NOMO-1 (cell line): ENCODE data around the gene SLC23A2.
A peak's percentile ranks its signal among the peaks of the same experiment; 100 is the strongest.

ENCODE experiments used
- DNase-seq, 2 experiments: peaks; one replicate each; lab custom pipeline; 2025; ENCODE audit not compliant: unreplicated experiment in 2 of 2; lab: John Stamatoyannopoulos, UW

Gene SLC23A2

GRCh38 chr20:4910951-4911350, 90.4 kb downstream of the SLC23A2 start:
- no peak for DNase-seq

DNA sequence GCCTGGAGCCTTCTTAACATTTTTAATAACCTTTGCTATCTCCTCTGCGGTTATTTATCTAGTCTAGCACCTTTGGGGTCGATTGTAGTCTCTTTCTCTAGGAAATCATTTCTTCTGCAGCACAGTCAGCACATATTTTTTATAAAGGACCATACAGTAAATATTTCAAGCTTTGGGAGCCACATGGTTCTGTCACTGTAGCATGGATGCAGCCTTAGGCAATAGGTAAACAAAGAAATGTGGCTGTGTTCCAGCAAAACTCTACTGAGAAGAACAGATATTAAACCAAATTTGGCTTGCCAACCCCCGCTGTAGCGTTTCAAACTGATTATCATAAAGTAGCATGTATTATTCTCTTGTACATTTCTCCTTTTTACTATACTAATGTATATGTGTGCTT, 95.7 kb downstream of the SLC23A2 start:
- no peak for DNase-seq

DNA sequence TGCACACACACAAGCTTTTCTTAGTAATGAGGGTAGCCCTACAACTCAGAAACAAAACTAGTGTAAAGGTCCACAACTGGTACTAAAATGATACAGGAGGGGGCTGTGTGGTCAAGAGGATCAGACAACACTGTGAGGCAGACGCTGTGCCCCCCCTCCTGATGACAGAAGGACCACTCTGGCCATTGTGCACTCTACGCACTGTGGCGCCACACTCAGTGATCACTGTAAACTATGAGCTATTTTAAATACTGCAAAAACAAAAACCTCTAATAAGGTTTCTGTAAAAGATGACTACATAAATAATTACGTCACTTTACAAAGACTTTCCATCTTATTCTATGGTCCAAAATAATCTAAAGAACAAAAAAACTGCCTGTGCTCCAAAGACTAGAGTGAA, 96.1 kb downstream of the SLC23A2 start:
- no peak for DNase-seq

GRCh38 chr20:4904127-4904860, 97.0 kb downstream of the SLC23A2 start:
- DNase-seq: no peak

DNA sequence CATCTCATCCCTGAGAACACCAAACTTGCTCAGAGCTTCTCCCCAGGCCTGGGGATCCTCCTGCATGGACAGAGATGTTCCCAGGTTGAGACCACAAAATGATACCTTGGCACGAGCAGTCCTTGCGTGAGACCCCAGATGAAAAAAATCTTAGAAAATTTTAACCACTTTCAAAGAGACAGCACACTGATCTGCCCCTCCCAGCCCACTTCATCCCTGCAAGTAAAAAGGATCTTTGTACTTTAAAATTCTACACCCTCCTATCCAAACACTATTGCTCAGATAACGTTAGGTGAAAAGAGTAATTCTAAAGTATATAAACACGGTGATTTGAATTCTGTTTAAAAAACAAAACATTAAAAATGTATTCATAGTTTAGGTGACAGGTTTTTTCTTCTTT, 98.5 kb downstream of the SLC23A2 start:
- no peak for DNase-seq

DNA sequence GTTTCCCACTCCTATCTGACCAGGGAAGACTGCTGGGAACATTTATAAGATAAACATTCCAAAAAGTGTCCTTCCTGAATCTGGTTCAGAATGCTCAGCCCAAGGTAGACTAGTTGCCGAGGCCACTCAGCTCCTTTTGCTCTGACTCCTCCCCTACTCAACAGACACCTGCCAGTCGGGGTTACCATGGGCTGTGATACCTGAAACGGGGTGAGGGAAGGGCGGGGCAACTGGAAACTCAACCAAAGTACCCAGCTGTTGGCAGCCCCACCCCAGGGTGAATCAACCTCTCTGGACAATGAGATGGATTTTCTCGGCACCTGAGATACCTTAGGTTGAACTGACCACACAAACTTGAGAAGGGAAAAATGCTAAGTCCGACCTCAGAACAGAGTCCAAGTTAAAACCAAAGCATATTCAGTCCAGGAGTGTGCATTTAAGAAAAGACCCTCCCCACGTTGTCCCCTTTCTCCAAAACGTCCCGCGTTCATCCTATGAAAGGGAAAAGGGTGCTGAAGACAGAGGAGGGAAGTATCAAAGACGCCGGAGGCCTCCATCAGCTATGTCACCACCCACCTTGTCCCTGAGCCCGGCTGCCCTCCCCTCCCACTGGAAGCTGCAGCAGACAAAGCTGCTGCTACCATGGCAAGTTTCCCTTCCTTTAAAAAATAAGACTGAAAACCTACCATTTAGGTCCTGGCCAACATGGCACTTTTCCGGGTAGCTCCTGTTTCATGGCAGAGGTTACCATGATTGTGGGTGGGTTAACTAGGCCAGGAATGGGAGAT, 100.1 kb downstream of the SLC23A2 start:
- no peak for DNase-seq

- no peak for DNase-seq
Observed at GRCh38 chr20:4898282-4899244, 102.7 kb downstream of the SLC23A2 start.

GRCh38 chr20:4897600-4897999, 103.7 kb downstream of the SLC23A2 start:
- no peak for DNase-seq

GRCh38 chr20:4896971-4897497, 104.3 kb downstream of the SLC23A2 start:
- DNase-seq: no peak

GRCh38 chr20:4896119-4896702, 105.1 kb downstream of the SLC23A2 start:
- no peak for DNase-seq

- DNase-seq: no peak
Observed at GRCh38 chr20:4894981-4895381, 106.3 kb downstream of the SLC23A2 start.

DNA sequence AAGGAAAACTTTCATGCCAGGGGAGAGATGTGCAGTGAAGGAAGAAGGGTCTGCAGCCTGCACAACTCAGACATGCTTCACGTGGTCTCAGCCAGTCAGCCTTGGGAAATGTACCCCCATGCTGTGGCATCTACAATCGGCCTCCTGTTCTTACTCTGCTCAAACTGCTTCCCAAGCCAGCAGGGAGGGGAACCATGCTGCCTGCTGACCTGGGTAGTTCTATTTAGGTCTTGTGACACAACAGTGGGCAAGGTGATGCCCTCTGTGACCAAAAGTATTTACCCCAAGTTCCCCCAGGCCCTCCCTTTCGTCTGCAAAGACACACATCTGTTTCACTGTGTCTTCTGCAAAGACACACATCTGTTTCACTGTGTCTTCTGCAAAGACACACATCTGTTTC, 106.9 kb downstream of the SLC23A2 start:
- DNase-seq: no peak

DNA sequence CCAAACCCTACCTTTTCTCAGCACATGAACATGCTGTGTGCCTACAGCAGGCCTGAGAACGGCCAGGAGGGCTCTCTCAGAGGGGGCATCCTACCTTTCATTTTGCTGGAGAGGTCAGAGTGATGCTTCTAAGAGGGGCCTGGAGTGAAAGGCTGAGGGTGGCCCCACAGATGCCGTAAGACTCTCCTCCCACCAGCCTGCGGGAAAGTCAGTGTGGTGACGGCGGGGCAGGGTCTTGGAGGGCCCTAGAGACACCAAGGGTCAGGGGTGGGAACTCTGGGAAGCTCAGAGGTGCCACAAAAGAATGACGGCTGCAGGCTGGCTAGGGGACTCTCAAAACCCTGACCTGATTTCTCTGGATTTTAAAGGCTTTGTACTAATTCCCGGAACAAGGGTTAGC, 107.6 kb downstream of the SLC23A2 start:
- DNase-seq: no peak

DNA sequence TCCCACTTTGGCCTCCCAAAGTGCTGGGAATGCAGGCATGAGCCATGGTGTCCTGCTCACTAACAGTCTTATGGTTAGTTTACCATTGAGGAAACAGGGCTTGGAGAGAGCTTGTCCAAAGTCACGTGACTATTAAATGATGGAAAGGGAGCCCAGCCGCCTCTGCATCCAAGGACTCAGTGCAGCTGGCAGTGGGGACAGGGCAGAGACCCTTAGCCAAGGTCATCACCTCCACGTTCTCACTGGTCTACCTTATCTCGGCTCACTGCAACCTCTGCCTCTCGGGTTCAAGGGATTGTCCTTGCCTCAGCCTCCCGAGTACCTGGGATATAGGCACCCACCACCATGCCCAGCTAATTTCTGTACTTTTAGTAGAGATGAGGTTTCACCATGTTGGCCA, 109.3 kb downstream of the SLC23A2 start:
- DNase-seq: no peak

GRCh38 chr20:4891190-4891763, 110.0 kb downstream of the SLC23A2 start:
- DNase-seq: no peak

DNA sequence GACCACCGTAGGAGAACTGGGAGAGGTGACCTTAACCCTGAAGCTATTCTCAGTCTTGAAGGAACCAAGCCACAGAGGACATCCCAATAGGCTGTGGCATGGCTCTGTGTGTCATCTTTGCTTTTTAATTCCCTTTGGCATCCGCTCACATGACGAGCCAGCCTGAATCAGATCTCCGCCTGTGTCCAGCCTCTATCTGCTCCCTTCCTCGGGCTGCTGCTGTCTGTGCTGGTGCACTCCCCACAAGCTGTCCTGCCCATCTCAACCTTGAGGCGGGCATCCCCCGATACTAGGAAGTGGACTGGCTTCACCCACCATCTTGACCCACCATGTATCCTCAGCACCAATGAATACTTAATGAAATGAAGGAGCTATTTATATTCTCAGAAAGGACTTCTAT, 111.9 kb downstream of the SLC23A2 start:
- DNase-seq: no peak

GRCh38 chr20:4887586-4887985, 113.7 kb downstream of the SLC23A2 start:
- DNase-seq: no peak

GRCh38 chr20:4886771-4887527, 114.4 kb downstream of the SLC23A2 start:
- DNase-seq: peak; percentile 9 to 16

DNA sequence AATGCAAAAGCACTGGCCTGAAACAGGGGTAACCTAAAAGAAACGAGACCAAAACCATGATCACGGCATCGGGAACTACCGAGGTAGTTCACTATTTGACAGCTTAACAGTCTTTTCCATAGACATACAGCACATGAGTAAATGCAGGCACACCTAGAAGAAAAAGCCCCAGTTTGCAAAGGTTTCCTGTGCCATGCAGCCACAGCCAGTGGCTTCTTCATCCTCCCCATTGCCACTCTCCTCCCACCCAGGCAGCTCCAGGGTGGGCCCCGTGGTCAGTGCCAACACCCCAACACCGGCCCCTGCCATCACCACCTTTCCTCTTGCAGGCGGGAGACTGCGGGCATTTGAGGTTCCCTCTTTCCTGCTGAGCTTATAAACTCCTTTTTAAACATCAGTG, 115.4 kb downstream of the SLC23A2 start:
- no peak for DNase-seq
